NOMO-1 (cell line): ENCODE measurements around the gene ELAVL3.
A peak's percentile ranks its signal among the peaks of the same experiment; 100 is the strongest.

Source experiments
- DNase-seq, 2 experiments: peaks; one replicate each; lab custom pipeline; 2025; ENCODE audit not compliant: unreplicated experiment in 2 of 2; lab: John Stamatoyannopoulos, UW

Gene ELAVL3

GRCh38 chr19:11480715-11481533 lies at the start of gene ELAVL3:
Gene ELAVL3 (minus strand): TSS chr19:11481046. CDS start chr19:11480608, 438 bp downstream.
- no peak for DNase-seq

GRCh38 chr19:11530432-11530831 lies 49.6 kb upstream of the ELAVL3 start:
- peak in 1 of 2 experiments; percentile 17 for DNase-seq

- DNase-seq: peak; percentile 96 to 97
Observed at GRCh38 chr19:11528551-11529341, 47.9 kb upstream of the ELAVL3 start, which contains the start of gene ECSIT. Gene ECSIT (minus strand): TSS chr19:11529134. CDS start chr19:11519170, 9,964 bp downstream.

- DNase-seq: no peak
Observed at GRCh38 chr19:11519138-11519537, 38.3 kb upstream of the ELAVL3 start.

- DNase-seq: no peak
Observed at GRCh38 chr19:11513946-11514345, 33.1 kb upstream of the ELAVL3 start.

- no peak for DNase-seq
Observed at GRCh38 chr19:11510444-11510843, 29.6 kb upstream of the ELAVL3 start.

- no peak for DNase-seq
Observed at GRCh38 chr19:11507370-11508078, 26.7 kb upstream of the ELAVL3 start.

GRCh38 chr19:11506967-11507366 lies 26.1 kb upstream of the ELAVL3 start:
- no peak for DNase-seq

- no peak for DNase-seq
Observed at GRCh38 chr19:11506101-11506555, 25.3 kb upstream of the ELAVL3 start.

- peak; percentile 84 to 87 for DNase-seq
Observed at GRCh38 chr19:11505504-11506100, 24.8 kb upstream of the ELAVL3 start, which contains the start of gene ZNF653. Gene ZNF653 (minus strand): TSS chr19:11505839. CDS start chr19:11505786, 53 bp downstream.

- DNase-seq: peak; percentile 91 to 93
Observed at GRCh38 chr19:11505032-11505503, 24.2 kb upstream of the ELAVL3 start.

- DNase-seq: no peak
Observed at GRCh38 chr19:11504502-11505031, 23.7 kb upstream of the ELAVL3 start.

GRCh38 chr19:11499890-11500420 lies 19.1 kb upstream of the ELAVL3 start:
- DNase-seq: no peak

- no peak for DNase-seq
Observed at GRCh38 chr19:11499220-11499726, 18.4 kb upstream of the ELAVL3 start.

- DNase-seq: peak; percentile 32 to 52
Observed at GRCh38 chr19:11496391-11497163, 15.7 kb upstream of the ELAVL3 start.

GRCh38 chr19:11495885-11496284 lies 15.0 kb upstream of the ELAVL3 start:
- no peak for DNase-seq

GRCh38 chr19:11495481-11495880 lies 14.6 kb upstream of the ELAVL3 start:
- DNase-seq: no peak

- DNase-seq: no peak
Observed at GRCh38 chr19:11494634-11495285, 13.9 kb upstream of the ELAVL3 start.
